ENCODE results near the gene CATSPER2.
"Not testable (repeated sequence)": the region's sequence is repeated elsewhere in the genome, so short reads cannot be mapped to it uniquely, and the experiment has no call there.

Gene CATSPER2

GRCh38 chr15:43592841-43593240 is 55.8 kb downstream of the CATSPER2 start:
- not testable (repeated sequence) for DNase-seq

- not testable (repeated sequence) for DNase-seq
Observed at GRCh38 chr15:43589778-43590466, 58.7 kb downstream of the CATSPER2 start, which contains the start of gene PPIP5K1. Gene PPIP5K1, minus strand, starts transcription at chr15:43590208. Its CDS starts 5,704 bp downstream, at chr15:43584504.

Data from NCI-H345 (cell line).